NT2/D1 (cell line): ENCODE measurements around the gene RFTN1.

ENCODE experiments used
- SUZ12 ChIP-seq: IDR thresholded peaks from 2 replicates; pipeline ENCODE4 v1.6.1; 2011; ENCODE audit not compliant: insufficient read length, insufficient read depth; ENCODE audit errors: extremely low read depth
- YY1 ChIP-seq: IDR thresholded peaks from 2 replicates; pipeline ENCODE4 v1.6.1; 2011; ENCODE audit not compliant: insufficient read length, insufficient read depth
- ZNF274 ChIP-seq: IDR thresholded peaks from 2 replicates; pipeline ENCODE4 v1.6.1; 2011; ENCODE audit warnings: mild to moderate bottlenecking, low read depth, low read length

- no peak for TF ChIP-seq ZNF274
- TF ChIP-seq YY1, result no peak
- TF ChIP-seq SUZ12, result no peak
Observed at GRCh38 chr3:16304061-16305010, 209.2 kb downstream of the RFTN1 start.
